Tibial nerve (tissue), 4 donors: ENCODE results near the gene TTC39A. TPM values are rescaled to one million over a fixed set of nuclear protein-coding genes. Genes with fewer than 3 reads are reported as not detected.

Experiments used
- DNase-seq, 2 donors: peaks; one replicate each; pipeline ENCODE4 v3.0.0-alpha.2; 2019; ENCODE audit warnings: low spot score in 2 of 2
- H3K27ac ChIP-seq, 4 donors: fragments of 200-600 bp; sonication (generic) in 3 of 4; one replicate each; pipeline ENCODE4 v1.5.1; 2017 to 2019; ENCODE audit warnings: mild to moderate bottlenecking in 1 of 4
- H3K27me3 ChIP-seq, 2 donors: fragments of 200-600 bp; sonication (generic) in 1 of 2; one replicate each; pipeline versions ENCODE4 v1.5.1 to v1.6.0; 2017 to 2019
- H3K36me3 ChIP-seq, 3 donors: fragments of 200-600 bp; sonication (generic); one replicate each; pipeline ENCODE4 v1.5.1; 2018 to 2019
- H3K4me1 ChIP-seq, 4 donors: fragments of 200-600 bp; sonication (generic) in 3 of 4; one replicate each; pipeline ENCODE4 v1.5.1; 2017 to 2019
- H3K4me3 ChIP-seq, 4 donors: fragments of 200-600 bp; sonication (generic) in 3 of 4; one replicate each; pipeline ENCODE4 v1.5.1; 2017 to 2019; ENCODE audit warnings: mild to moderate bottlenecking in 1 of 4, moderate library complexity in 1 of 4
- H3K9me3 ChIP-seq, 4 donors: fragments of 200-600 bp; sonication (generic) in 3 of 4; one replicate each; pipeline ENCODE4 v1.5.1; 2017 to 2019
- CTCF ChIP-seq, 5 experiments: fragments of 200-600 bp in 3 of 5; fragments of 450-650 bp in 2 of 5; sonication (generic) in 3 of 5; IDR thresholded peaks; one replicate each; pipeline ENCODE4 v1.5.1; 2016 to 2019; ENCODE audit warnings: antibody characterized with exemption in 5 of 5, mild to moderate bottlenecking in 3 of 5, moderate library complexity in 2 of 5
- EP300 ChIP-seq, 2 donors: sonication (generic); formaldehyde crosslinking; IDR thresholded peaks; one replicate each; pipeline ENCODE4 v1.6.1; 2017; ENCODE audit warnings: antibody characterized with exemption in 2 of 2, mild to moderate bottlenecking in 1 of 2
- POLR2A ChIP-seq, 2 donors: fragments of 450-650 bp; IDR thresholded peaks; one replicate each; pipeline ENCODE4 v1.6.1; 2017; ENCODE audit warnings: antibody characterized with exemption in 2 of 2, mild to moderate bottlenecking in 2 of 2, moderate library complexity in 2 of 2
- WGBS, 2 donors: methylation state at CpG; one replicate each; pipeline ENCODE4 v1.1.5; 2018; 5-methylcytosine and 5-hydroxymethylcytosine counted together
- total RNA-seq, 4 donors: library from RNA; depleted of rRNA; stranded (reverse); fragments of >200 nt; gene quantifications; one replicate each; pipeline ENCODE4 v1.1.0, GENCODE V29; 2016

TTC39A gene
- total RNA-seq, 4 donors from 2014 or later, result 0.20 to 2.4 (median 0.84) TPM; not detected in 1

- WGBS, 2 donors, result 59 to 62% methylated on average over 2 of the region's 2 CpGs
- DNase-seq, result no peak
- H3K27ac ChIP-seq, result peak overlapping the region in 1 of 4 donors; percentile 9
- no peaks in the 10 kb centered on the region for H3K9me3 ChIP-seq
- no peak overlapping the region for H3K4me3 ChIP-seq
- H3K27me3 ChIP-seq, result no peaks in the 10 kb centered on the region
- H3K36me3 ChIP-seq, result peaks cover 0 to 8% (median 0%) of the 10 kb centered on the region in 3 donors
- no peak for TF ChIP-seq POLR2A (IDR thresholded peaks at IDR 0.05)
- TF ChIP-seq CTCF (IDR thresholded peaks at IDR 0.05), result no peak
- TF ChIP-seq EP300 (IDR thresholded peaks at IDR 0.05), result no peak
- H3K4me1 ChIP-seq, result peaks cover 0 to 62% (median 20%) of the 10 kb centered on the region in 4 donors
Measured at GRCh38 chr1:51268634-51269033, 61.7 kb downstream of the TTC39A start.

- no peak for TF ChIP-seq CTCF (IDR thresholded peaks at IDR 0.05)
- H3K4me1 ChIP-seq, result peaks cover 0 to 67% (median 20%) of the 10 kb centered on the region in 4 donors
- WGBS, 2 donors, result 97 to 98% methylated on average over 4 of the region's 4 CpGs
Measured at GRCh38 chr1:51266791-51267190, 63.6 kb downstream of the TTC39A start.

DNA sequence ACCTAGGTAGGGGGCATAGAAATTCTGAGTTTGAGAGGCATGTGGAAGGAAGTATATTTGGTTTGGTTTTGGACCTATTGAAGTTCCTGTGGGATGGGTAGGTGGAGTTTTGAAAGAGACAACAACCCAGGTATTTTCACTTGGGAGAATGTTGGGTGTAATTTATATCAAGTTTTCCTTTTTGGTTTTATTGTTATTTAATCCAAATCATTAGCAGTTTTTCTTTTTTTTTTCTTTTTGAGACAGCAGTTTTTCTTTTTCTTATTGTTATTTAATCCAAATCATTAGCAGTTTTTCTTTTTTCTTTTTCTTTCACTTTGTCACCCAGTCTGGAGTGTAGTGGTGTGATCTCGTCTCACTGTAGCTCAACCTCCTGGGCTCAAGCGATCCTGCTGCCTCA lies 64.2 kb downstream of the TTC39A start:
- H3K27me3 ChIP-seq, result no peaks in the 10 kb centered on the region
- no peak for DNase-seq
- no peak overlapping the region for H3K27ac ChIP-seq
- H3K9me3 ChIP-seq, result no peaks in the 10 kb centered on the region
- H3K4me1 ChIP-seq, result peaks cover 0 to 69% (median 20%) of the 10 kb centered on the region in 4 donors
- H3K36me3 ChIP-seq, result peaks cover 0 to 8% (median 0%) of the 10 kb centered on the region in 3 donors
- whole genome bisulfite sequencing, 2 donors, result 93 to 98% methylated on average over 2 of the region's 2 CpGs
- no peak overlapping the region for H3K4me3 ChIP-seq
- TF ChIP-seq CTCF (IDR thresholded peaks at IDR 0.05), result no peak
- no peak for TF ChIP-seq POLR2A (IDR thresholded peaks at IDR 0.05)
- TF ChIP-seq EP300 (IDR thresholded peaks at IDR 0.05), result no peak

More at GRCh38 chr1:51266791-51267190, 63.6 kb downstream of the TTC39A start:
- no peak for DNase-seq
- no peaks in the 10 kb centered on the region for H3K9me3 ChIP-seq
- peaks cover 0 to 8% (median 0%) of the 10 kb centered on the region in 3 donors for H3K36me3 ChIP-seq
- no peaks in the 10 kb centered on the region for H3K27me3 ChIP-seq
- H3K4me3 ChIP-seq, result no peak overlapping the region
- H3K27ac ChIP-seq, result no peak overlapping the region

DNA sequence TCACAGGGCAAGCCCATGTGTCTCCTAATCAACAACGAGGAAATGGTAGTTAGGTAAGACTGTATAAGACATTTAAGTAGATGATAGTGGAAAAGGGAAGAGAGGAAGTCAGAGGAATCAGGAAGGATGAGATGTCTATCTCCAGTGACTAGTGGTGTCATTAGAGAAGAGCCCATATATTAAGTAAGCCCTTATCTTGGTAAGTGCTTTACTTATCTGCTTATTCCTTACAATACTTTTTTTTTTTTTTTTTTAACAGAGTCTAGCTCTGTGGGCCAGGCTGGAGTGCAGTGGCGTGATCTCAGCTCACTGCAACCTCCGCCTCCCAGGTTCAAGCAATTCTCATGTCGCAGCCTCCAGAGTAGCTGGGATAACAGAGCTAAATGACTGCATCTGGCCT lies 64.7 kb downstream of the TTC39A start:
- no peaks in the 10 kb centered on the region for H3K27me3 ChIP-seq
- 87 to 91% methylated on average over 4 of the region's 4 CpGs for WGBS, 2 donors
- peaks cover 0 to 69% (median 20%) of the 10 kb centered on the region in 4 donors for H3K4me1 ChIP-seq
- no peak overlapping the region for H3K4me3 ChIP-seq
- H3K36me3 ChIP-seq, result peaks cover 0 to 4% (median 0%) of the 10 kb centered on the region in 3 donors
- H3K9me3 ChIP-seq, result no peaks in the 10 kb centered on the region
- no peak for TF ChIP-seq EP300 (IDR thresholded peaks at IDR 0.05)
- TF ChIP-seq POLR2A (IDR thresholded peaks at IDR 0.05), result no peak
- TF ChIP-seq CTCF (IDR thresholded peaks at IDR 0.05), result no peak
- no peak overlapping the region for H3K27ac ChIP-seq
- DNase-seq, result no peak

- no peaks in the 10 kb centered on the region for H3K9me3 ChIP-seq
- WGBS, 2 donors, result 6 to 11% methylated on average over 3 of the region's 3 CpGs
- H3K36me3 ChIP-seq, result no peaks in the 10 kb centered on the region
- TF ChIP-seq POLR2A (IDR thresholded peaks at IDR 0.05) (no peak), CTCF (IDR thresholded peaks at IDR 0.05) (no peak)
- no peak overlapping the region for H3K4me3 ChIP-seq
- H3K27ac ChIP-seq, result peak overlapping the region in 2 of 4 donors; percentile 17 to 38
- peaks cover 0 to 78% (median 18%) of the 10 kb centered on the region in 4 donors for H3K4me1 ChIP-seq
- H3K27me3 ChIP-seq, result no peaks in the 10 kb centered on the region
- DNase-seq, result no peak
Measured at GRCh38 chr1:51264451-51264850, 65.9 kb downstream of the TTC39A start.
